Mammary epithelial cell (primary cell): ENCODE results near the gene COL8A2.

ENCODE experiments used
- CTCF ChIP-seq, 2 donors: IDR thresholded peaks in 1 of 2; conservative IDR thresholded peaks in 1 of 2; 2 replicates each; pipeline ENCODE4 v1.5.1; 2011 to 2012; ENCODE audit warnings: inconsistent platforms in 2 of 2, low read length in 2 of 2, mild to moderate bottlenecking in 2 of 2, control low read depth in 1 of 2, low read depth in 1 of 2; ENCODE audit not compliant: insufficient read depth in 1 of 2; ENCODE audit errors: extremely low read depth in 1 of 2
- EZH2 ChIP-seq: IDR thresholded peaks from 2 replicates; pipeline ENCODE4 v1.6.1; 2012; ENCODE audit warnings: low read length, inconsistent platforms, borderline replicate concordance

- no peak for TF ChIP-seq CTCF (conservative IDR thresholded peaks at IDR 0.05 in 1 of 2, IDR thresholded peaks at IDR 0.05 in 1 of 2; ENCODE audit: extremely low read depth in 1 of 2, insufficient read depth in 1 of 2, low read depth in 1 of 2, low read length in 2 of 2)
- no peak for TF ChIP-seq EZH2
These were observed 42.2 kb upstream of the COL8A2 start for GRCh38 chr1:36166938-36167905.
